Keratinocyte (primary cell): ENCODE data around the gene CCND1.

Experiments
- CTCF ChIP-seq, 3 experiments: IDR thresholded peaks in 1 of 3; conservative IDR thresholded peaks in 1 of 3; optimal IDR thresholded peaks in 1 of 3; 2 replicates in 2 of 3; 3 replicates in 1 of 3; pipeline versions ENCODE3 to v1.5.1; 2011; ENCODE audit warnings: low read length in 3 of 3, mild to moderate bottlenecking in 3 of 3, moderate library complexity in 2 of 3, control low read depth in 1 of 3, inconsistent platforms in 1 of 3; ENCODE audit not compliant: insufficient read depth in 2 of 3; ENCODE audit errors: extremely low read depth in 1 of 3
- EZH2 ChIP-seq: IDR thresholded peaks from one replicate; pipeline ENCODE4 v1.6.1; 2012; ENCODE audit warnings: inconsistent platforms, mild to moderate bottlenecking, low read length, moderate library complexity

DNA sequence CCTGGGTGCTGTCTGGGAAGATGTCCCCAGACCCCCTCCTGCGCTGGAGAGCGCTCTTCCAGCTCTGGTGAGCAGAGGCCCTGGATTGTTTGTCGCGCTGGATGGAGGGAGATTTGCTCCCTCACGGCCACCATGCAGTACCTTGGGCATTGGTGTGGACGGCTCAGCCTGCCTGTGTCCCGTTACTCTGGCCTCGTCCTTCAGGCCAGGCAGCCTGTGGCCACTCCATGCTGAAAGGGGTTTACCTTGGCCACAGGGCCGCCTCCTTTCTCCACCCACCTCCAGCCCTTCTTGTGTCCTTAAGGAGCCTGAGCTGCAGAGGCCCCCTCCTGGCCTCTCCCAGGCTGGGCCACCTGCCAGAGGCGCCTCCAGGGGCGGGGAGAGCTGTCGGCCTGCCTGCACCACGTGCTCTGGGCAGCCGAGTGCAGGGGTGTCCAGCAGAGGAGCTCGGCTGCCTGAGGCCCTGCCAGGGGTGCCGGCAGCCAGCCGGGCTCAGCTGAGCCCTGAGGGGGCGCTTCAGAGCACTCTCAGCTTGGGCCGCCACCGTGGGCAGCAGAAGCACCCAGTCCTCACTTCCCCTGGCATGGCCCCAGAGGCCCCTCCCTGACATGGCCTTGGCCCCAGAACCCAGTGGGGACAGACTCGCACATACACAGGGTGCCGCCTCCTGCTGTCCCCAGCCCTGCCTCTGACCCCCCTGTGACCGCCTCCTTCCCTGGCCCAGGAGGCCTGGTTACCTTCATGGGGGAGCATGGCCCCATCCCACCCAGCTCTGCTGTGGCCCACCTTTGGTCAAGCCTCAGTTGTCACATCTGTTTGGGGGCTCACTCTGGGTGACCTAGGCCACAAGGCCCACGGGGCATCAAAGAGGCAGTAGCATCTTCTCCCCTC, 3.4 kb downstream of the CCND1 start:
- TF ChIP-seq CTCF (optimal IDR thresholded peaks at IDR 0.05 in 1 of 3, IDR thresholded peaks at IDR 0.05 in 1 of 3, conservative IDR thresholded peaks at IDR 0.05 in 1 of 3; ENCODE audit: extremely low read depth in 1 of 3, insufficient read depth in 2 of 3, low read length in 3 of 3) (no peak), EZH2 (no peak)
